Fibroblast of mammary gland (primary cell): ENCODE measurements around the gene RELL1.

Experiments
- DNase-seq: peaks from one replicate; pipeline ENCODE4 v3.0.0-alpha.2; 2010; ENCODE audit warnings: low read depth
- H3K4me3 ChIP-seq: 2 replicates; pipeline ENCODE4 v1.5.1; 2011; ENCODE audit warnings: low read depth, mild to moderate bottlenecking, low read length, moderate library complexity; ENCODE audit not compliant: control insufficient read depth
- CTCF ChIP-seq: conservative IDR thresholded peaks from 2 replicates; pipeline ENCODE4 v1.5.1; 2011; ENCODE audit warnings: low read depth, low read length, inconsistent platforms; ENCODE audit not compliant: control insufficient read depth, insufficient read depth

The RELL1 gene

GRCh38 chr4:37623940-37624339, 62.2 kb downstream of the RELL1 start:
- TF ChIP-seq CTCF = no peak
- DNase-seq = no peak
- no peak overlapping the region for H3K4me3 ChIP-seq

GRCh38 chr4:37623125-37623524, 63.1 kb downstream of the RELL1 start:
- DNase-seq = peak; percentile 60
- TF ChIP-seq CTCF = no peak
- H3K4me3 ChIP-seq = no peak overlapping the region

GRCh38 chr4:37620176-37620575, 66.0 kb downstream of the RELL1 start:
- no peak overlapping the region for H3K4me3 ChIP-seq
- no peak for TF ChIP-seq CTCF
- no peak for DNase-seq

GRCh38 chr4:37615720-37616063, 70.5 kb downstream of the RELL1 start:
- no peak for DNase-seq
- TF ChIP-seq CTCF = no peak
- H3K4me3 ChIP-seq = no peak overlapping the region

GRCh38 chr4:37615059-37615719, 71.0 kb downstream of the RELL1 start:
- no peak for TF ChIP-seq CTCF
- no peak overlapping the region for H3K4me3 ChIP-seq
- DNase-seq = no peak

- DNase-seq = no peak
- TF ChIP-seq CTCF = no peak
- no peak overlapping the region for H3K4me3 ChIP-seq
These were observed 73.4 kb downstream of the RELL1 start for GRCh38 chr4:37612811-37613210.

- H3K4me3 ChIP-seq = no peak overlapping the region
- no peak for TF ChIP-seq CTCF
- no peak for DNase-seq
These were observed 76.5 kb downstream of the RELL1 start for GRCh38 chr4:37609626-37610025.
